ENCODE data around the gene FLT3. TPM values are rescaled to one million over a fixed set of nuclear protein-coding genes. Genes with fewer than 3 reads are reported as not detected.

FLT3 gene
- total and polyA plus RNA-seq, 4 donors, result 0.14 to 0.84 (median 0.42) TPM

DNA sequence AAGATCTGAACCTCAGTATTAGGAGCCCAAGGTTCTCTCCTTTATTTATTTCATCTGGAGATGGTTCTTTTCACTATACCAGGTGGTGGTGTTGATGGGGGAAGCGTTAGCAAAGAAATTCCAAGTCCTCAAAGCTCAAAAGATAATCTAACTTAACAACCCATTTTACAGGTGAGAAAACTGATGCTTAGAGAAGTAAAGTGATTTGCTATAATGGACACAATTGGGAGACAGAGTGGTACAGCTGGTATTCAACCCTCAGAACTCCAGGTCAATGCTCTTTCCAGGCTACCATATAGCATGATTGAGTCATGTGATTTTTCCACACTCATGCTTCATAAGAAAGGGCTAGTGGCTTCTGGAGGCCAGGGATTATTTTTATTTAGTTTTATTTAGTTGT, 86.9 kb downstream of the FLT3 start (continued):
- TF ChIP-seq, protein P1, sequence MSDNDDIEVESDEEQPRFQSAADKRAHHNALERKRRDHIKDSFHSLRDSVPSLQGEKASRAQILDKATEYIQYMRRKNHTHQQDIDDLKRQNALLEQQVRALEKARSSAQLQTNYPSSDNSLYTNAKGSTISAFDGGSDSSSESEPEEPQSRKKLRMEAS (IDR thresholded peaks at IDR 0.05), result no peak
- TF ChIP-seq, protein P2, sequence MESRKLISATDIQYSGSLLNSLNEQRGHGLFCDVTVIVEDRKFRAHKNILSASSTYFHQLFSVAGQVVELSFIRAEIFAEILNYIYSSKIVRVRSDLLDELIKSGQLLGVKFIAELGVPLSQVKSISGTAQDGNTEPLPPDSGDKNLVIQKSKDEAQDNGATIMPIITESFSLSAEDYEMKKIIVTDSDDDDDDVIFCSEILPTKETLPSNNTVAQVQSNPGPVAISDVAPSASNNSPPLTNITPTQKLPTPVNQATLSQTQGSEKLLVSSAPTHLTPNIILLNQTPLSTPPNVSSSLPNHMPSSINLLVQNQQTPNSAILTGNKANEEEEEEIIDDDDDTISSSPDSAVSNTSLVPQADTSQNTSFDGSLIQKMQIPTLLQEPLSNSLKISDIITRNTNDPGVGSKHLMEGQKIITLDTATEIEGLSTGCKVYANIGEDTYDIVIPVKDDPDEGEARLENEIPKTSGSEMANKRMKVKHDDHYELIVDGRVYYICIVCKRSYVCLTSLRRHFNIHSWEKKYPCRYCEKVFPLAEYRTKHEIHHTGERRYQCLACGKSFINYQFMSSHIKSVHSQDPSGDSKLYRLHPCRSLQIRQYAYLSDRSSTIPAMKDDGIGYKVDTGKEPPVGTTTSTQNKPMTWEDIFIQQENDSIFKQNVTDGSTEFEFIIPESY (IDR thresholded peaks at IDR 0.05), result no peak

DNA sequence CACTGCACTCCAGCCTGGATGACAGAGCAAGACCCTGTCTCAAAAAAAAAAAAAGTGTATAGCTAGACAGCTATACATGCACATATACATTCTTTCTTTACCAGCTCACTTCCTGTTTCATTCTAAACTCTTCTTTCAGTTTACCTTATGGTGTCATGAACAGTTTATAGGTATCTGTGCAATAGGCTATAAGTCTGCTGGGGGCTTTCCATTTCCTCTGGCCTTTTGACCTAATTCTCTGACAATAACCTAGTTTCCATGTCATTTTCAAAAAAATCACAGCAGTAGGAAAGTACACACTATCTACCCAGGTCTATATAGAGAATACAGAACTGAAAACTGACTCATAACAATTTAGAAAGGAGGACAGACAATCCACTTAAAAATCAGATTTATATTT, 87.5 kb downstream of the FLT3 start:
- no peaks in the 10 kb centered on the region for H3K36me3 ChIP-seq (ENCODE audit: control insufficient read depth in 4 of 4, insufficient read depth in 3 of 4, low read depth in 1 of 4, low read length in 3 of 4)
- H3K4me3 ChIP-seq (ENCODE audit: low read depth in 1 of 3, low read length in 3 of 3), result no peak overlapping the region
- no peak overlapping the region for H3K9ac ChIP-seq (ENCODE audit: low read depth in 1 of 2, low read length in 2 of 2)
- H3K9me3 ChIP-seq (ENCODE audit: control insufficient read depth in 4 of 4, low read length in 3 of 4), result no peaks in the 10 kb centered on the region
- no peak overlapping the region for H3K27ac ChIP-seq (ENCODE audit: low read depth in 1 of 2, low read length in 2 of 2)
- no peak for DNase-seq (ENCODE audit: low spot score)
- peaks cover 0 to 3% (median 0%) of the 10 kb centered on the region in 4 donors for H3K27me3 ChIP-seq (ENCODE audit: control insufficient read depth in 4 of 4, insufficient read depth in 4 of 4, low read length in 3 of 4)
- H3K4me1 ChIP-seq (ENCODE audit: control insufficient read depth in 4 of 4, insufficient read depth in 4 of 4, low read length in 3 of 4), result no peaks in the 10 kb centered on the region
- no peak for TF ChIP-seq HNF4G (IDR thresholded peaks at IDR 0.05)
- no peak for TF ChIP-seq TAF1 (conservative IDR thresholded peaks at IDR 0.05)
- no peak for TF ChIP-seq RXRA (IDR thresholded peaks at IDR 0.05)
- TF ChIP-seq, protein P3, sequence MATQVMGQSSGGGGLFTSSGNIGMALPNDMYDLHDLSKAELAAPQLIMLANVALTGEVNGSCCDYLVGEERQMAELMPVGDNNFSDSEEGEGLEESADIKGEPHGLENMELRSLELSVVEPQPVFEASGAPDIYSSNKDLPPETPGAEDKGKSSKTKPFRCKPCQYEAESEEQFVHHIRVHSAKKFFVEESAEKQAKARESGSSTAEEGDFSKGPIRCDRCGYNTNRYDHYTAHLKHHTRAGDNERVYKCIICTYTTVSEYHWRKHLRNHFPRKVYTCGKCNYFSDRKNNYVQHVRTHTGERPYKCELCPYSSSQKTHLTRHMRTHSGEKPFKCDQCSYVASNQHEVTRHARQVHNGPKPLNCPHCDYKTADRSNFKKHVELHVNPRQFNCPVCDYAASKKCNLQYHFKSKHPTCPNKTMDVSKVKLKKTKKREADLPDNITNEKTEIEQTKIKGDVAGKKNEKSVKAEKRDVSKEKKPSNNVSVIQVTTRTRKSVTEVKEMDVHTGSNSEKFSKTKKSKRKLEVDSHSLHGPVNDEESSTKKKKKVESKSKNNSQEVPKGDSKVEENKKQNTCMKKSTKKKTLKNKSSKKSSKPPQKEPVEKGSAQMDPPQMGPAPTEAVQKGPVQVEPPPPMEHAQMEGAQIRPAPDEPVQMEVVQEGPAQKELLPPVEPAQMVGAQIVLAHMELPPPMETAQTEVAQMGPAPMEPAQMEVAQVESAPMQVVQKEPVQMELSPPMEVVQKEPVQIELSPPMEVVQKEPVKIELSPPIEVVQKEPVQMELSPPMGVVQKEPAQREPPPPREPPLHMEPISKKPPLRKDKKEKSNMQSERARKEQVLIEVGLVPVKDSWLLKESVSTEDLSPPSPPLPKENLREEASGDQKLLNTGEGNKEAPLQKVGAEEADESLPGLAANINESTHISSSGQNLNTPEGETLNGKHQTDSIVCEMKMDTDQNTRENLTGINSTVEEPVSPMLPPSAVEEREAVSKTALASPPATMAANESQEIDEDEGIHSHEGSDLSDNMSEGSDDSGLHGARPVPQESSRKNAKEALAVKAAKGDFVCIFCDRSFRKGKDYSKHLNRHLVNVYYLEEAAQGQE (IDR thresholded peaks at IDR 0.05), result no peak
- TF ChIP-seq NR2F2 (IDR thresholded peaks at IDR 0.05), result no peak
- TF ChIP-seq JUND (IDR thresholded peaks at IDR 0.05), result no peak
- TF ChIP-seq, protein P1 (IDR thresholded peaks at IDR 0.05), result no peak
- no peak for TF ChIP-seq RAD21 (IDR thresholded peaks at IDR 0.05)
- no peak for TF ChIP-seq HNF4A (conservative IDR thresholded peaks at IDR 0.05)
- no peak for TF ChIP-seq FOXA1 (IDR thresholded peaks at IDR 0.05)
- TF ChIP-seq, protein P2 (IDR thresholded peaks at IDR 0.05), result no peak
- TF ChIP-seq SP1 (IDR thresholded peaks at IDR 0.05), result no peak
- no peak for TF ChIP-seq YY1 (IDR thresholded peaks at IDR 0.05)
- no peak for TF ChIP-seq EGR1 (IDR thresholded peaks at IDR 0.05; ENCODE audit: low read depth in 2 of 2)
- TF ChIP-seq FOXA2 (IDR thresholded peaks at IDR 0.05), result no peak

All from liver (tissue), 9 donors.